Measurements from ENCODE around the gene GRIN2B.
A peak's percentile ranks its signal among the peaks of the same experiment; 100 is the strongest.

GRIN2B gene

DNA sequence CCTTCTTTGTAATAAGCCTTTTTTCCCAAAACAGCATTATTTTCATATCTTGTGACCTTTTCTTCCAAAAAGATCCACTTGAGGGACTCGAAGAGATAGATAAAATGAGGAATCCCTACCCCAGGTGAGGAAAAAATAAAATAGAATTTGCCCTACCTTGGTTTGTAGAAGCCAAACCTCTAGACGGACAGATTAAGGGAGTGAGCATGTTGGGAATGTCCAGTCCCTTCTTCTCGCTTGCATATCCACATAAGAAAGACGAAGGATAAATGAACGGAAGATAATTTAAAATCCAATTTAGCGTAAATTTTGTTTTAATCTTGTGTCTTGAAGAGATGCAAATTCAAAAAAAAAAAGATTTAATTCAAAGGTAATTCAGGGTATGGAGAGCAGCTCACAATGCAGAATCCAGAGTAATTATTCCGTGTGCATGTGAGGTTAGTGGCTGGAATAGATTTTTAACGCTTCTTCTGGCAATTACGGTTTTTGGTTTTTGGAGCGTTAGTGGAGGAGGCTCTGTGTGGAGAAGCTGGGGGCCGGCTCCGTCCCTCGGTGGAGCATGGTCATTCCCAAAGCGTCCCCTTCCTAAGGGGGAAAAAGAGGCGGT is 1.5 kb downstream of the GRIN2B start:
- H3K4me3 ChIP-seq (ENCODE audit: low read length in 2 of 2): peak overlapping the region in 1 of 2 donors; percentile 59
- H3K4me1 ChIP-seq (ENCODE audit: control insufficient read depth, insufficient read depth, low read length): peaks cover 14% of the 10 kb centered on the region
- H3K9ac ChIP-seq (ENCODE audit: low read length in 2 of 2): no peak overlapping the region
- no peak overlapping the region for H3K27ac ChIP-seq (ENCODE audit: low read length)
- H3K36me3 ChIP-seq (ENCODE audit: control insufficient read depth in 2 of 2, insufficient read depth in 2 of 2, low read length in 2 of 2): no peaks in the 10 kb centered on the region
- peaks cover 26 to 42% of the 10 kb centered on the region in 2 donors for H3K27me3 ChIP-seq (ENCODE audit: control insufficient read depth in 1 of 2, insufficient read depth in 2 of 2, low read length in 2 of 2)
- H3K9me3 ChIP-seq (ENCODE audit: control insufficient read depth in 2 of 2, low read length in 2 of 2): peaks cover 0 to 2% of the 10 kb centered on the region in 2 donors

DNA sequence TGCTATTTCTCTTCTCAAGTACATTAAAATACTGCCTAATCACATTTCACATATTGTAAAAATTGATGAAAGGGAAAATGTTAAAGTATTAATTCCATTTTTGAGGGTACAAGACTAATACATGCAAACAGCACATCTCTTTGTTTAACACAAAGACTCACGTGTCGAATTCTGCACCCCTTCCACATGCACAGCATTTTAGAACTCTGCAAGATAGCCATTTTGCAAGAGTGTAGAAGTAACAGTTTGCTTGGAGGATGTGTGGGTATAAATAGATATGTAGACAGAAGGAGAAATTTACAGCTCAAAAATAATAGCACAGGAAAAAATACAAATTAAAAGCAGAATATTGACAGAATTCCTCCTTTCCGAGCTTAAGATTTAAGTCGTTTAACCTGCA is 2.5 kb downstream of the GRIN2B start:
- Histone ChIP-seq H3K4me3 (ENCODE audit: low read length in 2 of 2) (no peak overlapping the region), H3K27me3 (ENCODE audit: control insufficient read depth in 1 of 2, insufficient read depth in 2 of 2, low read length in 2 of 2) (peaks cover 21 to 42% of the 10 kb centered on the region in 2 donors), H3K9ac (ENCODE audit: low read length in 2 of 2) (no peak overlapping the region), H3K4me1 (ENCODE audit: control insufficient read depth, insufficient read depth, low read length) (peaks cover 14% of the 10 kb centered on the region), H3K36me3 (ENCODE audit: control insufficient read depth in 2 of 2, insufficient read depth in 2 of 2, low read length in 2 of 2) (no peaks in the 10 kb centered on the region), H3K9me3 (ENCODE audit: control insufficient read depth in 2 of 2, low read length in 2 of 2) (no peaks in the 10 kb centered on the region), H3K27ac (ENCODE audit: low read length) (no peak overlapping the region)

DNA sequence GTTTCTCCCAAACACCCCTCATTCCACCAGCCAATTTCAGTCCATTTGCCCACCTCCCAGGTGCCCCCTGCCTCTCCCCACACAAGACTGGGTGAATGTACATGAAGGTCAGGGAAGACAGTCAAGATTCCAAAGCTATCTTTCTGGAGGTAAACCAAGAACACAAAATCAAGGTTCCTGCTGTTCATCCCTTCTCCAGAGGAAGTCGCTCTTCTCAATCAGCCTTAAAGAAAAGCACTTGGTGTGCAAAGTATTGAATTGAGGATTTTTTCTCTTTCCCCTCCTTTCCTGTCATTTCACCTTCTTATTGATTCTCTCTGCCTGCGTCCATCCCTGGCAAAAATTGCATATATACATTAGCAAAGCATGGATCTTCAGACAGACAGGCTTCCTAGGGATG is 4.5 kb downstream of the GRIN2B start:
- Histone ChIP-seq H3K9me3 (ENCODE audit: control insufficient read depth in 2 of 2, low read length in 2 of 2) (no peaks in the 10 kb centered on the region), H3K4me3 (ENCODE audit: low read length in 2 of 2) (no peak overlapping the region)

DNA sequence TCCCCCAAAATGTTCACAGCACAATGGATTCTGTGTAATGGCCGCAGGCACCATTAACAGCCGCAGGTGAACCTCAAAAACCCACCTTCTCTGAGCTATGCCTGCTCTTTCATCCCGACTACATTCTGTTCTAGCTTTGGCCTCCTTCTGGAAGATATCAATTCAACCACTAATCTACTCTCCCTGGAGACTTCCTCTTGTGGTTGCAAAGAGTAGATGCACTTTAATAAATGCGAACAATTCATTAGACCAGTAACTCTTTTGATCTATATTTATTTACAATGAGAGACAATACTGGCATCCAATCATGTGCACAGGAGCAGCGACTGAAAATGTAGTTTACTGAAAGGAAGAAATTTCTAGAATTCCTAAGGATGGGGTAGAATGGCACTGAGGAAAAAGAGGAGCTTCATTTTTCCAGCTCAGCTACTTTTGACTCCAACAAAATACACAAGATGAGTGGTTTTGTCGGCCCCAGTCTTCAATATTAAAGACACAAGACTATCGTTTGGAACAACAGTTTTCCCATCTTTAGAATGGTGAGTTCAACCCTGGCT is 5.3 kb downstream of the GRIN2B start:
- Histone ChIP-seq H3K4me1 (ENCODE audit: control insufficient read depth, insufficient read depth, low read length) (peaks cover 8% of the 10 kb centered on the region), H3K9me3 (ENCODE audit: control insufficient read depth in 2 of 2, low read length in 2 of 2) (no peaks in the 10 kb centered on the region), H3K9ac (ENCODE audit: low read length in 2 of 2) (no peak overlapping the region), H3K27ac (ENCODE audit: low read length) (no peak overlapping the region), H3K27me3 (ENCODE audit: control insufficient read depth in 1 of 2, insufficient read depth in 2 of 2, low read length in 2 of 2) (peaks cover 14 to 29% of the 10 kb centered on the region in 2 donors), H3K4me3 (ENCODE audit: low read length in 2 of 2) (no peak overlapping the region), H3K36me3 (ENCODE audit: control insufficient read depth in 2 of 2, insufficient read depth in 2 of 2, low read length in 2 of 2) (no peaks in the 10 kb centered on the region)

More for the DNA sequence above, 4.5 kb downstream of the GRIN2B start:
- Histone ChIP-seq H3K4me1 (ENCODE audit: control insufficient read depth, insufficient read depth, low read length) (peaks cover 14% of the 10 kb centered on the region), H3K27me3 (ENCODE audit: control insufficient read depth in 1 of 2, insufficient read depth in 2 of 2, low read length in 2 of 2) (peaks cover 15 to 29% of the 10 kb centered on the region in 2 donors), H3K27ac (ENCODE audit: low read length) (no peak overlapping the region), H3K36me3 (ENCODE audit: control insufficient read depth in 2 of 2, insufficient read depth in 2 of 2, low read length in 2 of 2) (no peaks in the 10 kb centered on the region), H3K9ac (ENCODE audit: low read length in 2 of 2) (no peak overlapping the region)

DNA sequence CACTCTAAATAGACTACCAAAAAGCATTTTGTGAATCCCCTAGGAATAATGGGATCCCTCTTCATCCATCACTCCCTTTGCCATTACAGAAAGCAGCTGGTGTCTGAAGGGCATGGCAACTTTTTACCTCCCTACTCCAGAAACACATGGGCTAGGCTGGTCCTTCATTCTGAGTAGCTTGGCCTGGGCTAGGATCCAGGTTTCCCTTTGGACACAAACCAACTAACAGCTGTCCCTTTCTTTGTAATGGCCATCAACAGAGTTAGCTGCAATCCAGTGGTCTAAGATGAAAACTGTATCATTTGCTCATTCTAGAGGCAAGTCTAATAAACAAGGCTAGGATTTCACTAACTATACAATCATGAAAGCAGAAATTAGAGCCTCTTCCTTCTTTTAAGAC is 7.4 kb downstream of the GRIN2B start:
- no peaks in the 10 kb centered on the region for H3K9me3 ChIP-seq (ENCODE audit: control insufficient read depth in 2 of 2, low read length in 2 of 2)
- H3K4me3 ChIP-seq (ENCODE audit: low read length in 2 of 2): no peak overlapping the region
- H3K27ac ChIP-seq (ENCODE audit: low read length): no peak overlapping the region
- H3K9ac ChIP-seq (ENCODE audit: low read length in 2 of 2): no peak overlapping the region
- H3K36me3 ChIP-seq (ENCODE audit: control insufficient read depth in 2 of 2, insufficient read depth in 2 of 2, low read length in 2 of 2): no peaks in the 10 kb centered on the region
- H3K4me1 ChIP-seq (ENCODE audit: control insufficient read depth, insufficient read depth, low read length): no peaks in the 10 kb centered on the region
- peaks cover 8 to 12% of the 10 kb centered on the region in 2 donors for H3K27me3 ChIP-seq (ENCODE audit: control insufficient read depth in 1 of 2, insufficient read depth in 2 of 2, low read length in 2 of 2)

DNA sequence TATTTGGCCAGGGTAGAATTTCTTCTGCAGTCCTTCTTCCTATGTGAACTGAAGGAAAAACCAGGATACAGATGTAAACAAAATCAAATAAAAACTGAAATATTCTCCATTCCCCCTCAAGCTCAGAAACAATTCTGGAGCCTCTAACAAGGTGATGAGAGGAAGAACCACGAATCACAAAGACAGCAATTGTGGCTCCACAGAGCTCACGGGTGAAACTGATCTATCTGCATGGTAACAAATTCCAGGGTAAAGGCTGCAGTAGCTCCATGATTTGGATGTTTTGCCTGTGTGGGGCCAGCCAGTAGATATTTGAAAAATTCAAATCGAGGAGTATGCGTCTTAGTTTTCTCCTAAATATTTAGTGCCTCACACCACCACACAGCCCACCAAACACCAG is 10.6 kb downstream of the GRIN2B start:
- Histone ChIP-seq H3K9me3 (ENCODE audit: control insufficient read depth in 2 of 2, low read length in 2 of 2) (no peaks in the 10 kb centered on the region), H3K36me3 (ENCODE audit: control insufficient read depth in 2 of 2, insufficient read depth in 2 of 2, low read length in 2 of 2) (no peaks in the 10 kb centered on the region), H3K4me1 (ENCODE audit: control insufficient read depth, insufficient read depth, low read length) (no peaks in the 10 kb centered on the region), H3K9ac (ENCODE audit: low read length in 2 of 2) (no peak overlapping the region), H3K27ac (ENCODE audit: low read length) (no peak overlapping the region), H3K27me3 (ENCODE audit: control insufficient read depth in 1 of 2, insufficient read depth in 2 of 2, low read length in 2 of 2) (peaks cover 0 to 3% of the 10 kb centered on the region in 2 donors), H3K4me3 (ENCODE audit: low read length in 2 of 2) (no peak overlapping the region)

DNA sequence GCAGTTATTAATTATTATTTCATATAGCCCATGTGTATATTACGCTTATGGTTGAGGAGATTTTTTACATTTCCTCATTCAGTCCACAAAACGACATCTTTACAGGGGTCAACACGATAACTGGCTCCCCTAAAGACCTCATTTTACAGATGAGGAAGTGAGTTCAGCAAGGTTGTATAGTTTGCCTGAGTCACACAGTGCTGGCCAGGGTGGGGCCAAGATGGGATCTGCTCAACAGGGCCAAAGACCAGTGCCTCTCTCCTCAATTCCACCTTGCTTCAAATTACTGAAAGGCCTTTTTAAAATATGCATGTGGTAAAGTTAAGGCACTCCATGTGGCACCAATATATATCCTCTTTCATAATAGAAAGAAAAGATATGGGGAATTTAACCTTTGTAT is 13.1 kb downstream of the GRIN2B start:
- H3K27me3 ChIP-seq (ENCODE audit: control insufficient read depth in 1 of 2, insufficient read depth in 2 of 2, low read length in 2 of 2): peaks cover 0 to 2% of the 10 kb centered on the region in 2 donors
- no peak overlapping the region for H3K4me3 ChIP-seq (ENCODE audit: low read length in 2 of 2)
- H3K36me3 ChIP-seq (ENCODE audit: control insufficient read depth in 2 of 2, insufficient read depth in 2 of 2, low read length in 2 of 2): no peaks in the 10 kb centered on the region
- H3K9ac ChIP-seq (ENCODE audit: low read length in 2 of 2): no peak overlapping the region
- no peak overlapping the region for H3K27ac ChIP-seq (ENCODE audit: low read length)
- H3K9me3 ChIP-seq (ENCODE audit: control insufficient read depth in 2 of 2, low read length in 2 of 2): no peaks in the 10 kb centered on the region
- no peaks in the 10 kb centered on the region for H3K4me1 ChIP-seq (ENCODE audit: control insufficient read depth, insufficient read depth, low read length)

DNA sequence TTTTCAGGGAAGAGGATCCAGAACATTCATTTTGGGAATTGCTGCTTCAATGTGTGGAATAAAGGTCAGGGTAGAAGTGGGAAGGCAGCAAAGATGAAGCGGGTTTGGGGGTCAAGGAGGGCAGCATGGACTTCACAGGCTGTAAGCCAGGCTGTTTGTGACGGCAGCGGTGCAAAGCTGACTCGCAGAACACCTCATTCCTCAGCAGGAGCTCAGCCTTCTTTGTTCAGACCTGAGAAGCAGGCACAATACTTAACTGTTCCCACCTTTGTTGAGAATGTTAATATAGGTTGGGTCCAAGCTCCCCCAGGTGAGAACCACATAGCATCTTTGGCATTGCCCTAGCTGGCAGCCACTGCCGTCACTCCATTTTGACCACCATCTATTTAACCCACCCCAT is 16.7 kb downstream of the GRIN2B start:
- Histone ChIP-seq H3K9ac (ENCODE audit: low read length in 2 of 2) (no peak overlapping the region), H3K27ac (ENCODE audit: low read length) (no peak overlapping the region), H3K4me3 (ENCODE audit: low read length in 2 of 2) (no peak overlapping the region), H3K27me3 (ENCODE audit: control insufficient read depth in 1 of 2, insufficient read depth in 2 of 2, low read length in 2 of 2) (no peaks in the 10 kb centered on the region), H3K9me3 (ENCODE audit: control insufficient read depth in 2 of 2, low read length in 2 of 2) (no peaks in the 10 kb centered on the region), H3K4me1 (ENCODE audit: control insufficient read depth, insufficient read depth, low read length) (no peaks in the 10 kb centered on the region), H3K36me3 (ENCODE audit: control insufficient read depth in 2 of 2, insufficient read depth in 2 of 2, low read length in 2 of 2) (no peaks in the 10 kb centered on the region)

DNA sequence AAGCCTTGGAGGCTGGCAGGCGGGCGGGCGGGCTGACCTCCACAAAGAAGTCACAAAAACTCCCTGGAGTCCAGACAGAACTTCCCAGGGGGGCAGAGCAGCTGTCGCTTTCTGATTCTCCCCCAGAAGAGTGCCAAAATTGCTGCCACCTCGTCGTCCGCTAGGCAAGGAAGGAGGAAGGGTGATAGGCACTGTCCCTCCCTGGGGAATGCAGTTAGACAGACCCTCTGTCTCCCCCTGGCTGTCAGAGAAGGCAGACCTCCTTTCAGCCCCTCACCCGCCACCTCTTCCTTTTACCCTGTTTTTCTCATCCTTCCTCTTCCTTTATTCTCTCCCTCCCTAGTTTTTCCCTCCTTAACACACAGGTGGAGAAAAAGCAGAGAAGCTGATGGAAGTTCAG is 18.7 kb downstream of the GRIN2B start:
- no peak overlapping the region for H3K27ac ChIP-seq (ENCODE audit: low read length)
- no peaks in the 10 kb centered on the region for H3K36me3 ChIP-seq (ENCODE audit: control insufficient read depth in 2 of 2, insufficient read depth in 2 of 2, low read length in 2 of 2)
- no peaks in the 10 kb centered on the region for H3K27me3 ChIP-seq (ENCODE audit: control insufficient read depth in 1 of 2, insufficient read depth in 2 of 2, low read length in 2 of 2)
- H3K4me1 ChIP-seq (ENCODE audit: control insufficient read depth, insufficient read depth, low read length): no peaks in the 10 kb centered on the region
- H3K9me3 ChIP-seq (ENCODE audit: control insufficient read depth in 2 of 2, low read length in 2 of 2): no peaks in the 10 kb centered on the region
- H3K4me3 ChIP-seq (ENCODE audit: low read length in 2 of 2): no peak overlapping the region
- H3K9ac ChIP-seq (ENCODE audit: low read length in 2 of 2): no peak overlapping the region

DNA sequence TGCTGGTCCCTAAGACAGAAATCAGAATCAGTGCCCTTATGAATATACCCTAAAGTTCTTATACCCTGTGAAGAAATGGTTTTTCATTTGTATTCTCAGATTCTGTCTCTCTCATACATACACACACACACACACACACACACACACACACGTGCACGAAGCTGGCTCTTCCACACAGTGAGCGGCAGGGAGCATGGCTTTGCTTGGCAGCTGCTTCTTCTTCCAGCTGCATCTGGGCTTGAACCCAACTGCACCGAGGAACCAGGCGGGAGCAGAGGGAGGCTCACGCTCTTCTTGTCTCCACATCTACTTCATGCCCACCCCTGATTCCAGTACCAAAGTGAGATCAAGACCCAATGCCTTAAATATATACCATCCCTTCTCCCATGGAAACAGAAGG is 19.4 kb downstream of the GRIN2B start:
- no peak overlapping the region for H3K27ac ChIP-seq (ENCODE audit: low read length)

DNA sequence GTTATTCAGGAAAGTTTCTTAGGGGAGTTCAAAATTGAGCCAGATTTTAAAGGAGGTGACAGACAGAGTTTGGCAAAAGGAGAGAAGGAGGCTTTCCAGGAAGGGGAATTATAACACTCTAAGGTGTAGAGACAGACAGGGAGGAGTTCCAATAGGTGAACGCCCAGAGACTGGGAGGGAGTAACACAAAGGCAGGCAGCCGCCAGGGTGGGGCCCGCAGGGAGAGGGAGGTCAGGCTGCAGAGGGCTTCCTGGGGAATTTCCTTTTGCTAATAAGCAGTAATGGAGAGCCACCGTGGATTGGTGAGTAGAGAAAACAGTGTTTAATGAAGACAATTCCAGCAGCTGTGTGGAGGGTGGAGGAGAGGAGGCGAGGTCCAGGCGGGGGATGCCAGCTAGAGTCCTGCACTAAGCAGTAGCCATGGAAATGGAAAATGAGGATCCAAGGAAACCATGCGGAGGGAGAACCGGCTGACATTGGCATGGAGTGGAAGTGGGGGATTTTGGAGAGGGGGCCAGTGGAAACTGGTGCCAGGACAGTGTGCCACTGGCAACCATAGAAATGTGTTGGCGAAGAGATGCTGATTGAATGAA is 22.2 kb downstream of the GRIN2B start:
- Histone ChIP-seq H3K9ac (ENCODE audit: low read length in 2 of 2) (no peak overlapping the region), H3K9me3 (ENCODE audit: control insufficient read depth in 2 of 2, low read length in 2 of 2) (no peaks in the 10 kb centered on the region), H3K27ac (ENCODE audit: low read length) (no peak overlapping the region), H3K36me3 (ENCODE audit: control insufficient read depth in 2 of 2, insufficient read depth in 2 of 2, low read length in 2 of 2) (no peaks in the 10 kb centered on the region), H3K4me3 (ENCODE audit: low read length in 2 of 2) (no peak overlapping the region), H3K27me3 (ENCODE audit: control insufficient read depth in 1 of 2, insufficient read depth in 2 of 2, low read length in 2 of 2) (no peaks in the 10 kb centered on the region), H3K4me1 (ENCODE audit: control insufficient read depth, insufficient read depth, low read length) (no peaks in the 10 kb centered on the region)

More for the DNA sequence above, 19.4 kb downstream of the GRIN2B start:
- no peak overlapping the region for H3K4me3 ChIP-seq (ENCODE audit: low read length in 2 of 2)
- no peaks in the 10 kb centered on the region for H3K9me3 ChIP-seq (ENCODE audit: control insufficient read depth in 2 of 2, low read length in 2 of 2)
- no peak overlapping the region for H3K9ac ChIP-seq (ENCODE audit: low read length in 2 of 2)
- H3K36me3 ChIP-seq (ENCODE audit: control insufficient read depth in 2 of 2, insufficient read depth in 2 of 2, low read length in 2 of 2): no peaks in the 10 kb centered on the region
- no peaks in the 10 kb centered on the region for H3K27me3 ChIP-seq (ENCODE audit: control insufficient read depth in 1 of 2, insufficient read depth in 2 of 2, low read length in 2 of 2)
- no peaks in the 10 kb centered on the region for H3K4me1 ChIP-seq (ENCODE audit: control insufficient read depth, insufficient read depth, low read length)

Data from stomach smooth muscle (tissue), 2 donors.